Activated naive CD8-positive, alpha-beta T cell (primary cell): ENCODE results near the gene TMUB2.
A peak's percentile ranks its signal among the peaks of the same experiment; 100 is the strongest.

Experiments
- H3K27ac Mint-ChIP-seq: one replicate; pipeline ENCODE4 v1.8.0; 2021; ENCODE audit warnings: mixed read lengths
- H3K27me3 Mint-ChIP-seq: one replicate; pipeline ENCODE4 v1.8.0; 2021; ENCODE audit warnings: mixed read lengths
- H3K36me3 Mint-ChIP-seq: one replicate; pipeline ENCODE4 v1.8.0; 2021; ENCODE audit warnings: mixed read lengths
- H3K4me1 Mint-ChIP-seq: one replicate; pipeline ENCODE4 v1.8.0; 2021; ENCODE audit warnings: low read depth, mixed read lengths
- H3K4me3 Mint-ChIP-seq: one replicate; pipeline ENCODE4 v1.8.0; 2021; ENCODE audit warnings: mild to moderate bottlenecking, mixed read lengths
- H3K9me3 Mint-ChIP-seq: one replicate; pipeline ENCODE4 v1.8.0; 2021; ENCODE audit warnings: low read depth, mixed read lengths

TMUB2 gene

DNA sequence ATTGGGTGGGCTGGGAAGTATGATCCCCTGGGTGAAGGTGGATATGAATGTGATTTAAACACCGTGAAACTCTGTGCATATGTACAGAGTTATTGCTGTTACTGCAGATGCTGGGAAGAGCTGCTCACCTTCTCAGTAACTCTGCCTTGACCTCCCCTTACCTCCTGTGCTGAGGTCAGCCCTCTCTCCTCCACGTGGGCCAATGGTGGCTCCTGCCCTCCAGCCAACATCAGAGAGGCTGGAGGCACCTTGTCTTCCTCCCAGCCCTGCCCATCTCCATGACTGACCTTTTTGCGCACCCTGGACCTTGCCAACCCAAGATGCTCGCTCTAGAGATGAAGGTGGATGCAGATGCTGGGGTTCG, 16.7 kb upstream of the TMUB2 start:
- H3K36me3 Mint-ChIP-seq, result no peaks in the 10 kb centered on the region
- H3K4me3 Mint-ChIP-seq, result no peak overlapping the region
- no peak overlapping the region for H3K27ac Mint-ChIP-seq
- no peaks in the 10 kb centered on the region for H3K27me3 Mint-ChIP-seq
- peaks cover 10% of the 10 kb centered on the region for H3K4me1 Mint-ChIP-seq
- H3K9me3 Mint-ChIP-seq, result no peaks in the 10 kb centered on the region

DNA sequence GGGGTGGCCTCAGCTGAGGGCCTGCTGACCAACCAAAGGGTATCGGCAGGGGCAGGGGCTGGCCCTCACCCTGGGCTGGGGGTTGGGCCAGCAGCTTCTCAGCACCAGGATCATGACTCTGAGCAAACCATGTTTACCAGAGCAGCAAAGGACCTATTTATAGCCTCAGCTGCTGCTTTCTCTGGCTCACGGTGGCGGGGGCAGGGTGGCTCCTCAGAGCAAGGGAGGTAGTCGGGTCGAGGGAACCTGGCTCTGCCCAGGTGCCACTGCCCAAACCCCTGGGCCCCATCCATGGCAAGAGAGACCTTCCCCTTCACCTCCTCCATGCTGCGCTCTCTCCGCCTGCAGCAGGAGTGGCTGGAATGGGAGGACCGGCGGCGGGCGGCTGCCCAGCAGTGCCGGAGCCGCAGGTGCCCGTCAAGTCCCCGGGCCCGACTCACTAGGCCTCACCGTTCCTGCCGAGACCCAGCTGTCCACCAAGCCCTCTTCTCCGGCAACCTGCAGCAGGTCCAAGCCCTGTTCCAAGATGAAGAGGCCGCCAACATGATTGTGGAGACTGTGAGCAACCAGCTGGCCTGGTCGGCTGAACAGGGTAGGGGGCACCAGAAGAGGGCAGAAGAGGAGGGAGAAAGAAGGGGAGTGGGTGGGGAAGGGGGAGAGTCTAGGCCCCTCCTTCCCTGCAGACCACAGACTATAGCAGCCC, 16.1 kb upstream of the TMUB2 start, which contains the start of gene ASB16:
Gene ASB16 (plus strand): TSS at position 206 of the 703 bp plus-strand sequence. CDS start 86 bp downstream, at position 292.
- Mint-ChIP-seq H3K9me3 (no peaks in the 10 kb centered on the region), H3K27ac (no peak within 1 kb of the TSS), H3K27me3 (no peaks in the 10 kb centered on the region), H3K36me3 (no peaks in the 10 kb centered on the region), H3K4me1 (peaks cover 10% of the 10 kb centered on the region), H3K4me3 (no peak within 1 kb of the TSS)

DNA sequence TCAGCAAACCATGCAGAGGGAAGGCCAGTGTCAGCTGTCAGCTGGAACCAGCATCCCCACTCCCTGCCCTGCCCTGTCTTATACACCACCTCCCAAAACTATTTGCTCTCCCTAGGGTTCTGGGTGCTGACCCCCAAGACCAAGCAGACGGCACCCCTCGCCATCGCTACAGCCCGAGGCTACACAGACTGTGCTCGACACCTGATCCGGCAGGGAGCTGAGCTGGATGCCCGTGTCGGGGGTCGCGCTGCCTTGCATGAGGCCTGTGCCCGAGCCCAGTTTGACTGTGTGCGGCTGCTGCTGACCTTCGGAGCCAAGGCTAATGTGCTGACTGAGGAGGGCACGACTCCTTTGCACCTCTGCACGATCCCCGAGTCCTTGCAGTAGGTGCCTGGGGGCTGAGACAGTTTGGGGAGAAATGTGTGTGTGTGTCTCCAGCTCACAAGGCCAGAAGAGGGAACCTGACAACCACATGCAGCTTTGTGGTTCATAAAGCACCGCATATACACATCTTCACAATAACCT, 14.8 kb upstream of the TMUB2 start:
- Mint-ChIP-seq H3K4me3 (no peak overlapping the region), H3K36me3 (peaks cover 2% of the 10 kb centered on the region), H3K9me3 (no peaks in the 10 kb centered on the region), H3K27ac (no peak overlapping the region), H3K27me3 (no peaks in the 10 kb centered on the region), H3K4me1 (peaks cover 10% of the 10 kb centered on the region)

DNA sequence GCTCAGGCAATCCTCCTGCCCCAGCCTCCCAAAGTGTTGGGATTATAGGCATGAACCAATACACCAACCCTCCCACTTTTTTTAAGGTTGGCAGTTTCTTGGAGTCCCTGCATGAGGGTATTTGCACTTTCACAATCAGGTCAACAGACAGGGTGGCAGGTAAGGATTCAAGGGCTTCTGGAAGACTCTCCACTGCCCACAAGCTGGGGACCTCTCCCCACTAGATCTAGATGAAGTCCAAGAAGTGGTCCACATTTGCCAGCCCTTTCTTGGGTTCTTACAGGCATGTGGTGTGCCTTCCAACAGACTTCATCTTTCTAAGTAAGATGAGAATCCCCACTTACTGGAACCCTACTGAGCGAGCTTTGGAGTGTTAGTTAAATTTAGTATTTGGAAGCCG, 12.3 kb upstream of the TMUB2 start:
- Mint-ChIP-seq H3K27ac (no peak overlapping the region), H3K4me1 (peaks cover 2% of the 10 kb centered on the region), H3K9me3 (no peaks in the 10 kb centered on the region), H3K4me3 (no peak overlapping the region), H3K27me3 (no peaks in the 10 kb centered on the region), H3K36me3 (peaks cover 2% of the 10 kb centered on the region)

DNA sequence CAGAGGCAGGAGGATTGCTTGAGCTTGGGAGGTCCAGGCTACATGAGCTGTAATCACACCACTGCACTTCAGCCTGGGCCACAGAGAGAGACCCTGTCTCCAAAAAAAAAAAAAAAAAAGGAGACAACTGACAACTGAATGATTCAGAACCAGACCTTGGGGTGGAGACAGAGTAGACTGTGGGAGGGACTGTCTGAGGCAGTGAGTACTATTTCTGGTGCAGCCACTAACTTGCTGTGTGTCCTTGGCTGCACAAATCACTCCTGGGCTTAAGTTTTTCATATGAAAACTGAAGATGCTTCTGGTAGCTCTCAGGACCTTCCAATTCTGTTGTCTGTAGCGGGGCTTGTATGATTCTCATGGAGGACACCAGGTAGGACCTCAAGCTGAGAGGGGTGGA, 10.5 kb upstream of the TMUB2 start:
- H3K4me1 Mint-ChIP-seq, result peaks cover 2% of the 10 kb centered on the region
- peaks cover 2% of the 10 kb centered on the region for H3K36me3 Mint-ChIP-seq
- no peaks in the 10 kb centered on the region for H3K27me3 Mint-ChIP-seq
- no peak overlapping the region for H3K4me3 Mint-ChIP-seq
- no peaks in the 10 kb centered on the region for H3K9me3 Mint-ChIP-seq
- H3K27ac Mint-ChIP-seq, result no peak overlapping the region

DNA sequence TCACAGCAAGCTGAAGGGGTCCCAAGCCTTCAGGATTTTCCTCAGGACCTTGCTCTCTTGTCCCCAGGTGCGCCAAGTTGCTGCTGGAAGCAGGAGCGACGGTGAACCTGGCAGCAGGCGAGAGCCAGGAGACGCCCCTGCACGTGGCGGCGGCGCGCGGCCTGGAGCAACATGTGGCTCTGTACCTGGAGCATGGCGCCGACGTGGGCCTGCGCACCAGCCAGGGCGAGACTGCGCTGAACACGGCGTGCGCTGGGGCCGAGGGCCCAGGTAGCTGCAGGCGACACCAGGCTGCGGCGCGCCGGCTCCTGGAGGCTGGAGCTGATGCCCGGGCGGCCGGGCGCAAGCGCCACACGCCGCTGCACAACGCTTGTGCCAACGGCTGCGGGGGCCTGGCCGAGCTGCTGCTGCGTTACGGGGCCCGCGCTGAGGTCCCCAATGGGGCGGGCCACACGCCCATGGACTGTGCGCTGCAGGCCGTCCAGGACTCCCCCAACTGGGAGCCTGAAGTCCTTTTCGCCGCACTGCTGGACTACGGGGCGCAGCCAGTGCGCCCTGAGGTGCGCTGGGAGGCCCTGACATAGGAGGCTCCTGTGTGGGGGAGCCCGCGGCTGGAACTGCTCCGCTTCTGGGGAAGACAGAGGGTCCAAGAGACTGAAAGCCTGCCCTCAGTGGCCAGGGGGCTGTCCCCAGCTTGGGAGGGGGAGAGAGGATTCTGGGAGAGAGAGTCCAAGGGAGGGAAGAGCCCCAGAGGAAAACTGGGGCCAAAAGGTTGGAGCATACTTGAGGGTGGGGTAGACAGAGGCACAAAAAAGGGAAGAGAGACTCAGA, 9.9 kb upstream of the TMUB2 start:
- Mint-ChIP-seq H3K27ac (no peak overlapping the region), H3K36me3 (peaks cover 5% of the 10 kb centered on the region), H3K27me3 (no peaks in the 10 kb centered on the region), H3K4me1 (peaks cover 5% of the 10 kb centered on the region), H3K4me3 (no peak overlapping the region), H3K9me3 (no peaks in the 10 kb centered on the region)

DNA sequence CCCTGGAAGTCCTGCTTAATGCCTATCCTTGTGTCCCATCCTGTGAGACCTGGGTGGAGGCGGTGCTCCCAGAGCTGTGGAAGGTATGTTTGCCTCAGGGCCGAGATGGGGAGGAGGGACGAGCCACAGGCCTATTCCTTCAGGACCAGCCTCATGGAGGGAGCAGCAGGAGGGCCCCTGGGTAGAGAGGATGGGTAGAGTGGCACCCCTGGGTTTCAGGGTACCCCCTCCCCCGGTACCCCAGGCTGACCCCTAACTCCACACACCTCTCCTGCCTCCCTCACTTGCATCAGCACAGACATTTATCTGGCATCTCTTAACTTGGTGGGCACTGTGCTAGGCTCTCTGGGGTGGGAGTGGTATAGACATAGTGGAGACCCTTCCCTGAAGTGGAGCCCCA, 9.1 kb upstream of the TMUB2 start:
- Mint-ChIP-seq H3K36me3 (peaks cover 5% of the 10 kb centered on the region), H3K9me3 (no peaks in the 10 kb centered on the region), H3K4me3 (no peak overlapping the region), H3K27me3 (no peaks in the 10 kb centered on the region), H3K4me1 (peaks cover 5% of the 10 kb centered on the region), H3K27ac (no peak overlapping the region)

DNA sequence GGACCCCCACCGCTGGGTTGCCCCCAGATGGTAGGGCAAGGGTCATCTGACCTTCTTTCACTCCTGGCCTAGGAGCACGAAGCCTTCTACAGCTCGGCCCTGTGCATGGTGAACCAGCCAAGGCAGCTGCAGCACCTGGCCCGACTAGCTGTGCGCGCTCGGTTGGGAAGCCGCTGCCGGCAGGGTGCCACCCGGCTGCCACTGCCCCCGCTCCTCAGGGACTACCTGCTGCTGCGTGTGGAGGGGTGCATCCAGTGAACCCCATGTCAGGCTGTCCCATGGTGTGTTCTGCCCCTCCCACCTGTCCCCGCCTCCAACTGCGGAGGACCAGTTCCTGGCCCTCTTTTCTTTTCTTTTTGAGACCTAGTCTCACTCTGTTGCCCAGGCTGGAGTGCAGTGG, 8.6 kb upstream of the TMUB2 start:
- Mint-ChIP-seq H3K27me3 (no peaks in the 10 kb centered on the region), H3K4me3 (no peak overlapping the region), H3K27ac (no peak overlapping the region), H3K9me3 (no peaks in the 10 kb centered on the region), H3K4me1 (peaks cover 5% of the 10 kb centered on the region), H3K36me3 (peaks cover 5% of the 10 kb centered on the region)

DNA sequence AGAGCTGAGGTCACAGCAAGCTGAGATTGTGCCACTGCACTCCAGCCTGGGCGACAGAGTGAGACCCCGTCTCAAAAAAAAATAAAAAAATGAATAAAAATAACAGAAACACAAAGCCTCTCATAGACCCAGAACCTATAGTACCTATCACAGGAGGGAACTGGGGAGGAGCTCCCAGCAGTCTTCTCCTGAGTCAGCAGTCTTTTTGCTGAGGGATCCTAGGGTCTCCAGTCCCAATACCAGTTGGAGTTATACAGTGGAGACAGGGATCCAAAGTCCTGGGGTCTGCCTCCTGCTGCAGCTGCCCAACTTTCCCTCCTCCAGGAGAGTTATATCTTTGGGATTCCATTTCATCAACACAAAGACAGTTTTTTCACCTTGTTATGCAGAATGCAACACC, 3.7 kb upstream of the TMUB2 start:
- H3K4me1 Mint-ChIP-seq, result peaks cover 33% of the 10 kb centered on the region
- no peaks in the 10 kb centered on the region for H3K27me3 Mint-ChIP-seq
- H3K27ac Mint-ChIP-seq, result peak overlapping the region; percentile 28
- H3K4me3 Mint-ChIP-seq, result no peak overlapping the region
- no peaks in the 10 kb centered on the region for H3K9me3 Mint-ChIP-seq
- H3K36me3 Mint-ChIP-seq, result peaks cover 2% of the 10 kb centered on the region

DNA sequence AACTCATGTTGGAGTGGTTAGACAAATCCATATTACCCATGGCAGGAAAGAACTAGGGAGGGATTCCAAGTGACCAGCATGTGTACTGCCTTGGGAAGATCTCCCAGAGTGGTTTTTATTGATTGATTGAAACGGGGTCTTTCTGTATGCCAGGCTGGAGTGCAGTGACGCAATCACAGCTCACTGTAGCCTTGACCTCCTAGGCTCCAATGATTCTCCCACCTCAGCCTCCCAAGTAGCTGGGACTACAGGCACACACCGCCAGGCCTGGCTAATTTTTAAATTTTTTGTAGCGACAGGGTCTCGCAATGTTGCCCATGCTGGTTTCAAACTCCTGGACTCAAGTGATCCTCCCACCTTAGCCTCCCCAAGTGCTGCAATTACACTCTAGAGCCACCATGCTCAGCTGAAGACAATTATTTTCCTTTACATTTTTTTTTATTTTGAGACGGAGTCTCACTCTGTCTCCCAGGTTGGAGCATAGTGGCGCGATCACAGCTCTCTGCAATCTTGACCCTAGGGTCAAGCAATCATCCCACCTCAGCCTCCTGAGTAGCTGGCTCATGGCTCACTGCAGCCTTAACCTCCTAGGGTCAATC, 2.5 kb upstream of the TMUB2 start:
- Mint-ChIP-seq H3K4me3 (peak overlapping the region; percentile 99), H3K4me1 (peaks cover 37% of the 10 kb centered on the region), H3K36me3 (peaks cover 2% of the 10 kb centered on the region), H3K9me3 (no peaks in the 10 kb centered on the region), H3K27me3 (no peaks in the 10 kb centered on the region), H3K27ac (peak overlapping the region; percentile 41)

DNA sequence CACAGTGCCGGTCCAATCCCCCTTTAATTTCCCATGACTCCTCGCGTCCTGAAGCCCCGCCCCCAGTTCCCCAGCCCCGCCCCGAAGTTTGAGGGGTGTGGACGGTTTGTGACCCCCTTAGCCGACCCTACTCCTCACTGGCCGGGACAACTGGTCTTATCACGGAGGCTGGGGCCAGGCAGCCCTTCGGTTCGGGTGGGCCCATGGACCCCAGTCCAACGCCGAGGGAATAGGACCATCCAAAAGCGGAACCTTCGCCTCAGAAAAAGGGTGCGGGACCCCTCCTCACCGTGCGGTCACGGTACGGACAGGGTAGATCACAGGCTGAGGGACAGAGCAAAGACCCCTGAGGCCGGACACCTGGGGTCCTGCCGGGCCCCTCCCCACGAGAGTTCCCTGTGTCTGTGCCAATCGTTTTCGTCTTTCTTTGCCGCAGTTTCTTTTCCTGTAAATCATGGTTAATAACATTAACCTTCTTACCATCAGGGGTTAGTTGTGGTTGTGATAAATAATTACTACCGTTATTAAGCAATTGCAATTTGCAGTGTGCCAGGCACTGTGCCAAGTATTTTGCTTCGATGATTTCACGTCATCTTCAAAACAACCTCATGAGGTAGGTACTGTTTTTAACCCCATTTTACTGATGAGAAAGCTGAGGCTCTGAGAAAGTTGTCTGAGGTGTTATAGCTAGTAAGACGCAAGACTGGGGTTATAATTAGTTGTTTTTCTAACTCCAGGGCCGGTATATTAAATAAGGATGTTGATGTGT, 543 bp downstream of the TMUB2 start:
- Mint-ChIP-seq H3K9me3 (no peaks in the 10 kb centered on the region), H3K4me3 (peak overlapping the region; percentile 99), H3K27me3 (no peaks in the 10 kb centered on the region), H3K4me1 (peaks cover 36% of the 10 kb centered on the region), H3K36me3 (no peaks in the 10 kb centered on the region), H3K27ac (peak overlapping the region; percentile 99)

DNA sequence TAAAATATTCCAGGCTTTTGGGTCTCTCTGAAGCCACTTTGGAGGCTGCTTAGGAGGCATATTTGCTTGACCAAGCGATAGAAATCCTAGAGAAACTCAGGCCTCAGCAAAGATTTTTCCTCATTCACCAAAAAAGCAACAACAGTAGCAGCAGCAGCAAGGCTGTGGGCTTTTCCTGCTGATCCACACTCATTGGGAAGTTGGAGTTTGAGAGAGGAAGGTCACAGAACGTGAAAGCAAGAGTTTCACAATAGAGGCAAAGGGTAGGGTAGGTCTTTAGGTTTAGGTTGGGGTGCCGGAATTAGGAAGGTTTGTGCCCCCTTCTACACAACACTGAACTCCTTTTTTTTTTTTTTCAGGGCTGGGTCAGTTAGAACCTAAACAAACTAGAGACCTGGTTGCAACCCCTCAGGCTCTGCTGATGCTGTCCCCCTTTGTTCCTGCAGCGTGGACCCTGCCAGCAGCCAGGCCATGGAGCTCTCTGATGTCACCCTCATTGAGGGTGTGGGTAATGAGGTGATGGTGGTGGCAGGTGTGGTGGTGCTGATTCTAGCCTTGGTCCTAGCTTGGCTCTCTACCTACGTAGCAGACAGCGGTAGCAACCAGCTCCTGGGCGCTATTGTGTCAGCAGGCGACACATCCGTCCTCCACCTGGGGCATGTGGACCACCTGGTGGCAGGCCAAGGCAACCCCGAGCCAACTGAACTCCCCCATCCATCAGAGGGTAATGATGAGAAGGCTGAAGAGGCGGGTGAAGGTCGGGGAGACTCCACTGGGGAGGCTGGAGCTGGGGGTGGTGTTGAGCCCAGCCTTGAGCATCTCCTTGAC, 2.0 kb downstream of the TMUB2 start:
- H3K27ac Mint-ChIP-seq, result peak overlapping the region; percentile 99
- peaks cover 33% of the 10 kb centered on the region for H3K4me1 Mint-ChIP-seq
- no peaks in the 10 kb centered on the region for H3K36me3 Mint-ChIP-seq
- no peaks in the 10 kb centered on the region for H3K27me3 Mint-ChIP-seq
- peak overlapping the region; percentile 99 for H3K4me3 Mint-ChIP-seq
- no peaks in the 10 kb centered on the region for H3K9me3 Mint-ChIP-seq

DNA sequence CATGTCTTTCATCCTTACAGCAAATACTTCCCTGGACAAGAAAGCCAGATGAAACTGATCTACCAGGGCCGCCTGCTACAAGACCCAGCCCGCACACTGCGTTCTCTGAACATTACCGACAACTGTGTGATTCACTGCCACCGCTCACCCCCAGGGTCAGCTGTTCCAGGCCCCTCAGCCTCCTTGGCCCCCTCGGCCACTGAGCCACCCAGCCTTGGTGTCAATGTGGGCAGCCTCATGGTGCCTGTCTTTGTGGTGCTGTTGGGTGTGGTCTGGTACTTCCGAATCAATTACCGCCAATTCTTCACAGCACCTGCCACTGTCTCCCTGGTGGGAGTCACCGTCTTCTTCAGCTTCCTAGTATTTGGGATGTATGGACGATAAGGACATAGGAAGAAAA, 3.7 kb downstream of the TMUB2 start:
- H3K4me1 Mint-ChIP-seq, result peaks cover 21% of the 10 kb centered on the region
- no peak overlapping the region for H3K4me3 Mint-ChIP-seq
- H3K9me3 Mint-ChIP-seq, result no peaks in the 10 kb centered on the region
- no peaks in the 10 kb centered on the region for H3K27me3 Mint-ChIP-seq
- no peaks in the 10 kb centered on the region for H3K36me3 Mint-ChIP-seq
- peak overlapping the region; percentile 50 for H3K27ac Mint-ChIP-seq

DNA sequence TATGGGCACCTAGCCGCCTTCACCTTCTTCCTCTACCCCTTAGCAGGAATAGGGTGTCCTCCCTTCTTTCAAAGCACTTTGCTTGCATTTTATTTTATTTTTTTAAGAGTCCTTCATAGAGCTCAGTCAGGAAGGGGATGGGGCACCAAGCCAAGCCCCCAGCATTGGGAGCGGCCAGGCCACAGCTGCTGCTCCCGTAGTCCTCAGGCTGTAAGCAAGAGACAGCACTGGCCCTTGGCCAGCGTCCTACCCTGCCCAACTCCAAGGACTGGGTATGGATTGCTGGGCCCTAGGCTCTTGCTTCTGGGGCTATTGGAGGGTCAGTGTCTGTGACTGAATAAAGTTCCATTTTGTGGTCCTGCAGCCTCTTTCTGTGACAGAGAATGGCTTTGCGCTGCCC, 4.6 kb downstream of the TMUB2 start:
- Mint-ChIP-seq H3K27ac (peak overlapping the region; percentile 47), H3K4me3 (no peak overlapping the region), H3K36me3 (no peaks in the 10 kb centered on the region), H3K27me3 (no peaks in the 10 kb centered on the region), H3K4me1 (peaks cover 18% of the 10 kb centered on the region), H3K9me3 (no peaks in the 10 kb centered on the region)
